ENCODE results near the gene ABHD16B.

- TF ChIP-seq POLR2A (IDR thresholded peaks at IDR 0.05; ENCODE audit: low read depth, low read length) (no peak; the same call in none of the 2 replicates), WRNIP1 (IDR thresholded peaks at IDR 0.05; ENCODE audit: borderline replicate concordance, low read depth, low read length) (no peak), USF2 (IDR thresholded peaks at IDR 0.05; ENCODE audit: borderline replicate concordance, low read depth, low read length) (no peak), CTCF (IDR thresholded peaks at IDR 0.05 in 2 of 3, conservative IDR thresholded peaks at IDR 0.05 in 1 of 3; ENCODE audit: control insufficient read depth in 2 of 3, extremely low read depth in 1 of 3, insufficient read depth in 1 of 3, low read depth in 3 of 3, low read length in 3 of 3) (no peak), ZNF274 (IDR thresholded peaks at IDR 0.05; ENCODE audit: insufficient read depth, insufficient read length) (no peak), RAD21 (IDR thresholded peaks at IDR 0.05; ENCODE audit: insufficient read depth, low read depth, low read length) (no peak), GABPA (IDR thresholded peaks at IDR 0.05; ENCODE audit: low read depth) (no peak), NFYB (IDR thresholded peaks at IDR 0.05; ENCODE audit: insufficient read depth, low read depth, low read length) (no peak), REST (IDR thresholded peaks at IDR 0.05; ENCODE audit: low read depth, low read length) (no peak), POLR2AphosphoS5 (IDR thresholded peaks at IDR 0.05; ENCODE audit: low read length) (no peak), SIX5 (IDR thresholded peaks at IDR 0.05; ENCODE audit: low read depth, low read length, severe bottlenecking) (no peak), TCF7 (IDR thresholded peaks at IDR 0.05; ENCODE audit: borderline replicate concordance) (no peak), SUZ12 (IDR thresholded peaks at IDR 0.05; ENCODE audit: unreplicated experiment) (no peak)
Observed at GRCh38 chr20:63863021-63863797, 1.9 kb downstream of the ABHD16B start.
